ENCODE measurements around the gene NYAP2.

DNA sequence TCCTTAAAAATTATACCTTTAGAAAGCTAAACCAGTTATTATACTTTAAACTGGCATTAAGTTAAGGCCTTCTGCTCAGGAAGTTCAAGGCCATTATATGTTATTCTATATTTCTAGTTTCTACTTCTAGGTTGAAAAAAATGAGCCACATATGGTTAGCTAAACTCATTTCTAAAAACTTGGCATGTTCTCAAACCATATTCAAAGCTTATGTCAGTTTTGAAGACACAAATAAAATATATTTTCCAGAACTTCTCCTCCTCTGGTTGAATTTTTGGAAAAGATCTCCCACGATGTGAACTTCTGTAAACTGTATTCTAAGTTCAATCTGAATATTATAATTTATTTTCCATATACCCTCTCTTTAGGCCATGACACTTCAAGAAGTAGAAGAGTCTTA is 103.5 kb downstream of the NYAP2 start:
- no peak for TF ChIP-seq MAX (IDR thresholded peaks at IDR 0.05)
- TF ChIP-seq FOXM1 (IDR thresholded peaks at IDR 0.05; ENCODE audit: borderline replicate concordance, low read depth) = no peak
- TF ChIP-seq RAD21 (IDR thresholded peaks at IDR 0.05; ENCODE audit: low read depth) = no peak
- no peak for TF ChIP-seq EGR1 (IDR thresholded peaks at IDR 0.05)
- no peak for TF ChIP-seq NFIC (IDR thresholded peaks at IDR 0.05)
- no peak for TF ChIP-seq REST (IDR thresholded peaks at IDR 0.05; ENCODE audit: low read depth)
- TF ChIP-seq TAF1 (IDR thresholded peaks at IDR 0.05; ENCODE audit: low read depth) = no peak
- no peak for TF ChIP-seq YY1 (IDR thresholded peaks at IDR 0.05; ENCODE audit: low read depth)
- TF ChIP-seq EP300 (IDR thresholded peaks at IDR 0.05; ENCODE audit: borderline replicate concordance) = no peak
- TF ChIP-seq, protein P1, sequence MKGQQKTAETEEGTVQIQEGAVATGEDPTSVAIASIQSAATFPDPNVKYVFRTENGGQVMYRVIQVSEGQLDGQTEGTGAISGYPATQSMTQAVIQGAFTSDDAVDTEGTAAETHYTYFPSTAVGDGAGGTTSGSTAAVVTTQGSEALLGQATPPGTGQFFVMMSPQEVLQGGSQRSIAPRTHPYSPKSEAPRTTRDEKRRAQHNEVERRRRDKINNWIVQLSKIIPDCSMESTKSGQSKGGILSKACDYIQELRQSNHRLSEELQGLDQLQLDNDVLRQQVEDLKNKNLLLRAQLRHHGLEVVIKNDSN (IDR thresholded peaks at IDR 0.05) = no peak
- TF ChIP-seq CEBPB (IDR thresholded peaks at IDR 0.05) = no peak
- no peak for TF ChIP-seq CREB1 (IDR thresholded peaks at IDR 0.05; ENCODE audit: low read depth)
- no peak for TF ChIP-seq ZBTB7A (IDR thresholded peaks at IDR 0.05; ENCODE audit: low read depth)
- no peak for TF ChIP-seq TEAD4 (IDR thresholded peaks at IDR 0.05)

Measured in Ishikawa (cell line).